K562 (cell line): Measurements from ENCODE around the gene CABP2.

ENCODE experiments used
- EZH2 ChIP-seq: IDR thresholded peaks from 2 replicates; pipeline ENCODE4 v1.6.1; 2012; ENCODE audit warnings: low read depth, mild to moderate bottlenecking, inconsistent platforms, low read length, borderline replicate concordance
- ZNF197 ChIP-seq: fragments of 200-800 bp; sonication (Bioruptor generic); IDR thresholded peaks from 2 replicates; pipeline ENCODE4 v1.6.1; 2016; ENCODE audit warnings: low read depth, missing genetic modification characterization, missing compliant biosample characterization
- TF ChIP-seq, protein P1 (sequence below): IDR thresholded peaks from 2 replicates; pipeline ENCODE4 v1.6.1; 2016; ENCODE audit warnings: missing genetic modification characterization, missing compliant biosample characterization

DNA sequence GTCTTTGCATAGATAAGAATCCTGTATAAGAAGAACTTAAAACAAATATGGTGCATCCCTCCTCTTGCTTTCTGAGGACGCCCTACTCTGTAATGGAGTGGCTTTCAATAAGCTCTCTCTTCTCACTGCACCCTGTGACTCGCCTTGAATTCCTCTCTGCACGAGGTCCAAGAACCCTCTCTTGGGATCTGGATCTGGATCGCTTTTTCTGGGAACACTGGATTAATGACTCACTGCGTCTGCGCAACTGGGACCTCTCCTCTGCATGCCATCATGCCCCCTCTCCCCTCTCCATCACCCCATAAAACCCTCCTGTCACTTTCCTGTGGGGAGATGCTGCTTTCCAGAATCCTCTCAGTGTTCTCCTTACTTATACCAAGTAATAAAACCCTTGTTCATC is 15.1 kb upstream of the CABP2 start:
- no peak for TF ChIP-seq ZNF197 (CRISPR knock-in tag)
- no peak for TF ChIP-seq EZH2
- TF ChIP-seq, protein P1, sequence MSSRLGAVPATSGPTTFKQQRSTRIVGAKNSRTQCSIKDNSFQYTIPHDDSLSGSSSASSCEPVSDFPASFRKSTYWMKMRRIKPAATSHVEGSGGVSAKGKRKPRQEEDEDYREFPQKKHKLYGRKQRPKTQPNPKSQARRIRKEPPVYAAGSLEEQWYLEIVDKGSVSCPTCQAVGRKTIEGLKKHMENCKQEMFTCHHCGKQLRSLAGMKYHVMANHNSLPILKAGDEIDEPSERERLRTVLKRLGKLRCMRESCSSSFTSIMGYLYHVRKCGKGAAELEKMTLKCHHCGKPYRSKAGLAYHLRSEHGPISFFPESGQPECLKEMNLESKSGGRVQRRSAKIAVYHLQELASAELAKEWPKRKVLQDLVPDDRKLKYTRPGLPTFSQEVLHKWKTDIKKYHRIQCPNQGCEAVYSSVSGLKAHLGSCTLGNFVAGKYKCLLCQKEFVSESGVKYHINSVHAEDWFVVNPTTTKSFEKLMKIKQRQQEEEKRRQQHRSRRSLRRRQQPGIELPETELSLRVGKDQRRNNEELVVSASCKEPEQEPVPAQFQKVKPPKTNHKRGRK (tag): no peak
